HG02943 (cell line): ENCODE measurements around the gene YJEFN3.

Experiments
- ATAC-seq: cut with Tn5 transposase; IDR thresholded peaks from one replicate; pipeline ENCODE4 v1.9.1; 2021; ENCODE audit warnings: mild to moderate bottlenecking, low read depth, moderate library complexity; ENCODE audit not compliant: unreplicated experiment

YJEFN3 gene

GRCh38 chr19:19575411-19575810 lies 46.7 kb downstream of the YJEFN3 start:
- ATAC-seq: no peak

DNA sequence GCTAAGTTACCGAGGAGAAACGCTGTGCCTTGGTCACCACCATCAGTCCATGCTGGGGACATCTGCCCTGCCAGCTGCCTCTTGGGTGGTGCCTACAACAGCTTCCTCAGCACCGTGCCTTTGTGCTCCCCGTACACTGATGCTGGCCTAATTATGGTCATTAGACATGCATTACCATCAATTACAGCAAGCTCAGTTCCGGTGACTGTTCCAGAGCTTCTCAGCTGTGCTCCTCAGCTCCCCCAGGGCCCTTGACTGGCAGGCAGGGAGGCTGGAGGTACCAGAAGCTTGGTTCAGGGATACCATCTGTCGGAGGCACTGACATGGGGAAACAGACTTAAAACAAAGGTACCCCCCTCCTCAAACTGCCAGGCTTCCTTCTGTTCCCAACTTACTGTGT lies 49.5 kb downstream of the YJEFN3 start:
- ATAC-seq: no peak

DNA sequence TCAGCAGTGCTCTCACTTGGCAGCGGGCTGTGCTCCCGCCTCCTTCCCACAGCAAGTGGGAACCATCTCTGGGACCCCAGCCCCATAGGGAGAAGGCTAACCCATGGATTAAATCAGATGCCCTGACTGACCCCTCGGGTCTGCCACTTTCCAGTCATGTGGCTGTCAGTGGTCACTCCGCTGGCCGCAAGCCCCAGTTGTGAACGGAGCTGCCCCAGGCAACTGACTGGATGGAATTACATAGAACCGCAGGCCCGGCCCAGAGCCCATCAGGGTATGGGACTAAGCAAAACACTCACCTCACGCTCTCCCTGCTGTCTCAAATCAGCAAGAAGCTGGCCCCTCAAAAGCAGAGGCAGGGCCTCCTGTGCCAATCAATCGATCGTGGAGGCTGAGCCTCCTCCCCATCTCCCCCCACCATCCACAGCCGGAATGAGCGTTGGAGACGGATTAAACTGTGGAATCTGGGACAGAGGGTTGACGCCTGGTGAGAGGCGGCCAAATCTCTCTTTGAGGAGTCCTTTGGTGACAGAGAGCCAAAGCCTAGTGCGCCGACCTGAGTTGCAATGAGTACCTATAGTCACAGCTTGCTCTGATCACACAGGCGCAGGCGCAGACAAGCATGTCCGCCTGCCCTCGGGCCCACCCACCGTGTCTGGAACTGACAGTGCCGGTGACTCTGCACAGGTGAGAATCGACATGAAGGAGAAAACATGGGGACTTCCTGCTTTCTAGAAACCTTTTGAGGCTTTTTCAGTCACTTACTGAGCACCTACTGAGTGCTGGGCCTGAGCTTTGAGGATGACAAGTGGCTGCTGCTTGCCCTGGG lies 51.0 kb downstream of the YJEFN3 start:
- no peak for ATAC-seq

- no peak for ATAC-seq
Observed at GRCh38 chr19:19580418-19580817, 51.7 kb downstream of the YJEFN3 start.

DNA sequence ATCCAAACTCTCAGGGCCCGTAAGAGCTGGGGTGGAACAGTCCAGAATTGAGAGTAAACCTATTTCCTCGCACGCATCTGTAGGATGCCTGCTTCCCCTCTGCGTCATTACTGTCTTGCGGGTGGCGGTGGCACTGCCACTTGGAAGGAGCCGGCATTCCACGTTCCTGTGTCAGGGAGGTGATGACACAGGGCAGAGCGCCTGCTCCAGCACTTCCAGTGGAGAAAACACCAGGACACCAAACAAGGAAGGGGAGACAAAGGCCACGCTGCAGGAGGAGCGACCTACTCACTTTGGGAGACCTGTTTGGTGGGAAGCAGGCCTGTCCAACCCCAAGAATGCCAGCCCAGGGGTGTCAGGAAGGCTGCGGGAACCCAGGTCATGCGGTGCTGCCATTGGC lies 52.7 kb downstream of the YJEFN3 start:
- no peak for ATAC-seq

DNA sequence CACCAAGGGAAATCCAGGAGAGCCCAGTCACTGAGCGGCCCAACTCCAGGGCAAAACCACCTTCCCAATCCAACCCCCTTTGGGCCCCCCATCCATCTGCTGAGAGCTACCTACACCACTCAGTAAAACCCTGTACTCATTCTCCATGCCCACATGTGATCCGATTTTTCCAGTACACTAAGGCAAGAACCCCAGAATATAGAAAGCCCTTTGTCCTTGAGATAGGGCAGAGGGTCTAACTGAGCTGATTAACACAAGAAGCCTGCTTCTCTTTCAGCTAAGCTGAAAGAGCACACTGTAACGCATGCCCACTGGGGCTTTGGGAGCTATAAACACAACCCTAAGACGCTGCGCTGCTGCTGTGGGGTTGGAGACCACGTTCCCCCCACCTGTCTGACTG lies 53.8 kb downstream of the YJEFN3 start:
- ATAC-seq: no peak

DNA sequence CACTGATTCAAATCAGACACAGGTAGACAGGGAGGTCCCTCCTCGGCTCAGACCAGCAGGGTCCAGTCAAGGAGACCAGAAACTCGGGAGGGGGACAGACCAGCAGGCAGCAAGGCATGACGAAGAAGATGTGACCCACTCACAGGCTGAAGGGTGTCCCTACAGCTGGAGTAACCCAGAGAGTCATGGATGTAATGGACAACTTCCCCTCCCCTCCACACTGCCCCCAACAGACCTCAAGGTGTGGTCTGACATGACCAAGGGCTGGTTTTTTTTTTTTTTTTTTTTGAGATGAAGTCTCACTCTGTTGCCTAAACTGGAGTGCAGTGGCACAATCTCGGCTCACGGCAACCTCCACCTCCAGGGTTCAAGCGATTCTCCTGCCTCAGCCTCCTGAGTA lies 55.6 kb downstream of the YJEFN3 start:
- ATAC-seq: no peak
